Panc1 (cell line): ENCODE measurements around the gene BOC. TPM values are rescaled to one million over a fixed set of nuclear protein-coding genes. Genes with fewer than 3 reads are reported as not detected.

Experiments used
- ATAC-seq: fragments of 200-7000 bp; cut with Tn5 transposase; 2 replicates; pipeline ENCODE4 v1.9.1; 2020; ENCODE audit warnings: mild to moderate bottlenecking, moderate library complexity
- BruUV-seq: library from RNA; stranded (reverse); fragments of 400-500 nt; replicated peaks from 2 replicates; lab custom pipeline; 2021; lab: Mats Ljungman, UMichigan
- CTCF ChIA-PET: fragments of 300-600 bp; sonication (Branson Sonifier 250); formaldehyde crosslinking; loops from one replicate; lab custom pipeline; 2022; ENCODE audit warnings: antibody characterized with exemption; lab: Charles Lee
- POLR2A ChIA-PET: fragments of 300-600 bp; sonication (Branson Sonifier 250); formaldehyde crosslinking; loops from one replicate; lab custom pipeline; 2022; ENCODE audit warnings: antibody characterized with exemption; lab: Charles Lee
- DNase-seq: peaks from one replicate; pipeline ENCODE4 v3.0.0-alpha.2; 2010; ENCODE audit warnings: low read depth, low spot score
- H3K27ac ChIP-seq: 2 replicates; pipeline ENCODE4 v1.5.1; 2011; ENCODE audit warnings: mild to moderate bottlenecking, low read length, inconsistent platforms
- H3K27me3 ChIP-seq: fragments of 200-500 bp; sonication (Bioruptor generic); 2 replicates; pipeline ENCODE4 v1.6.0; 2014; ENCODE audit warnings: low read length, inconsistent platforms; ENCODE audit not compliant: control insufficient read depth, insufficient read depth
- H3K36me3 ChIP-seq: fragments of 200-500 bp; sonication (Bioruptor generic); 2 replicates; pipeline ENCODE4 v1.5.1; 2014; ENCODE audit warnings: inconsistent platforms, mild to moderate bottlenecking, low read length, moderate library complexity; ENCODE audit not compliant: control insufficient read depth, insufficient read depth
- H3K4me1 ChIP-seq: 2 replicates; pipeline ENCODE4 v1.5.1; 2011; ENCODE audit warnings: inconsistent platforms, mild to moderate bottlenecking, low read length, moderate library complexity; ENCODE audit not compliant: control insufficient read depth, insufficient read depth
- H3K4me3 ChIP-seq, 2 experiments: 2 replicates each; pipeline ENCODE4 v1.5.1; 2011 to 2012; ENCODE audit warnings: low read depth in 2 of 2, low read length in 2 of 2, mild to moderate bottlenecking in 2 of 2, inconsistent platforms in 1 of 2, moderate library complexity in 1 of 2
- H3K9me3 ChIP-seq: fragments of 200-500 bp; sonication (Bioruptor generic); 2 replicates; pipeline ENCODE4 v1.5.1; 2014; ENCODE audit warnings: low read depth, mild to moderate bottlenecking, inconsistent platforms, low read length, moderate library complexity; ENCODE audit not compliant: control insufficient read depth, insufficient read depth
- POLR2AphosphoS5 ChIP-seq: IDR thresholded peaks from 2 replicates; pipeline ENCODE4 v1.6.1; 2012; ENCODE audit warnings: mild to moderate bottlenecking, low read depth, low read length, moderate library complexity
- REST ChIP-seq, 2 experiments: IDR thresholded peaks; 2 replicates each; pipeline ENCODE4 v1.6.1; 2011 to 2012; ENCODE audit warnings: low read depth in 2 of 2, control low read depth in 1 of 2, low read length in 1 of 2, mild to moderate bottlenecking in 1 of 2, moderate library complexity in 1 of 2; ENCODE audit not compliant: insufficient read depth in 1 of 2
- SIN3A ChIP-seq: IDR thresholded peaks from 2 replicates; pipeline ENCODE4 v1.6.1; 2012; ENCODE audit warnings: low read depth, mild to moderate bottlenecking, low read length, moderate library complexity, borderline replicate concordance; ENCODE audit not compliant: insufficient read depth
- TCF7L2 ChIP-seq: IDR thresholded peaks from 2 replicates; pipeline ENCODE4 v1.6.1; 2011; ENCODE audit warnings: mild to moderate bottlenecking, low read depth, low read length, inconsistent platforms
- in situ Hi-C: cut with HindIII; loops from 2 replicates; pipeline ENCODE4 v1.10.0; 2016; ENCODE audit warnings: low sequenced_read_pairs, low pct_unique_long_range_greater_than_20kb
- intact Hi-C: fragments of 100-400 bp; cut with micrococcal nuclease; formaldehyde crosslinking; loops from one replicate; pipeline ENCODE4 v1.10.0; 2022; ENCODE audit not compliant: unreplicated experiment
- total RNA-seq: library from RNA; stranded (reverse); gene quantifications from one replicate; pipeline ENCODE4 v1.2.1, GENCODE V29; 2021; ENCODE audit not compliant: unreplicated experiment
- TF ChIP-seq, protein P1 (sequence below): fragments of 450-650 bp; IDR thresholded peaks from 2 replicates; pipeline ENCODE4 v1.5.1; 2017; ENCODE audit warnings: mild to moderate bottlenecking

The BOC gene
- total RNA-seq, 1 experiment from 2014 or later, result 0.33 TPM

DNA sequence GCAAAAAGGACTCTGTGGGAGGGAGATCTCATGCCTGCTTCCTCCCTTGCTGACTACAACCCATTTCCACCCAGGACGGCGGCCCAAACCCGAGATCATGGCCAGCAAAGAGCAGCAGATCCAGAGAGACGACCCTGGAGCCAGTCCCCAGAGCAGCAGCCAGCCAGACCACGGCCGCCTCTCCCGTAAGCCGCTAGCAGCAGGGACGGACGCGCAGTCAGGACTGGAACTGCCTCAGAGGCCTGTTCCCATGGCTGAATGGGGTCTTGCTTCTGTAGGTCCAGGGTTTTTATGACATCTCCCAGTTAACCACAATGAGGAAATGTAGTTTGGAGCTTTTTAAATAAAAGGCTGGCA, 67.2 kb downstream of the BOC start:
- TF ChIP-seq, protein P1, sequence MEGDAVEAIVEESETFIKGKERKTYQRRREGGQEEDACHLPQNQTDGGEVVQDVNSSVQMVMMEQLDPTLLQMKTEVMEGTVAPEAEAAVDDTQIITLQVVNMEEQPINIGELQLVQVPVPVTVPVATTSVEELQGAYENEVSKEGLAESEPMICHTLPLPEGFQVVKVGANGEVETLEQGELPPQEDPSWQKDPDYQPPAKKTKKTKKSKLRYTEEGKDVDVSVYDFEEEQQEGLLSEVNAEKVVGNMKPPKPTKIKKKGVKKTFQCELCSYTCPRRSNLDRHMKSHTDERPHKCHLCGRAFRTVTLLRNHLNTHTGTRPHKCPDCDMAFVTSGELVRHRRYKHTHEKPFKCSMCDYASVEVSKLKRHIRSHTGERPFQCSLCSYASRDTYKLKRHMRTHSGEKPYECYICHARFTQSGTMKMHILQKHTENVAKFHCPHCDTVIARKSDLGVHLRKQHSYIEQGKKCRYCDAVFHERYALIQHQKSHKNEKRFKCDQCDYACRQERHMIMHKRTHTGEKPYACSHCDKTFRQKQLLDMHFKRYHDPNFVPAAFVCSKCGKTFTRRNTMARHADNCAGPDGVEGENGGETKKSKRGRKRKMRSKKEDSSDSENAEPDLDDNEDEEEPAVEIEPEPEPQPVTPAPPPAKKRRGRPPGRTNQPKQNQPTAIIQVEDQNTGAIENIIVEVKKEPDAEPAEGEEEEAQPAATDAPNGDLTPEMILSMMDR, result no peak
- TF ChIP-seq REST (IDR thresholded peaks at IDR 0.05; ENCODE audit: insufficient read depth in 1 of 2, low read depth in 2 of 2, low read length in 1 of 2) (no peak), TCF7L2 (no peak), SIN3A (no peak), POLR2AphosphoS5 (no peak)
- no peak overlapping the region for H3K27ac ChIP-seq
- H3K27me3 ChIP-seq, result peaks cover 2% of the 10 kb centered on the region; the same call in 1 of the 2 replicates
- DNase-seq (no peak), ATAC-seq (no peak)
- no peaks in the 10 kb centered on the region for H3K9me3 ChIP-seq
- ChIA-PET POLR2A (no interaction called here), CTCF (no interaction called here)
- BruUV-seq, result no TSS peak
- H3K4me3 ChIP-seq, result no peak overlapping the region
- in situ Hi-C loops, result no loop called here
- no peaks in the 10 kb centered on the region for H3K4me1 ChIP-seq
- intact Hi-C loops, result no loop called here
- H3K36me3 ChIP-seq, result no peaks in the 10 kb centered on the region

DNA sequence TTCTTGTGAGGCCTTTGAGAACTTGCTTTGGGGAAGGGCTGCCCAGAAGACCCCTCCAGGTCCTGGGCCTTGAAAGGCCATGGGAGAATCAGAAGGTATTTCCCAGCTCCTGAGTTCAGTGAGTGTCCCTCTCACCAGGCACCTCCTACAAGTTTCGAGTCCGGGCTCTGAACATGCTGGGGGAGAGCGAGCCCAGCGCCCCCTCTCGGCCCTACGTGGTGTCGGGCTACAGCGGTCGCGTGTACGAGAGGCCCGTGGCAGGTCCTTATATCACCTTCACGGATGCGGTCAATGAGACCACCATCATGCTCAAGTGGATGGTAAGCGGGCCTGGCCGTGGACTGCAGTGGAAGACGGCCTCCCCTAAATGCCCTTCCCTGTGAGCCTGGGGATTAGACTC, 68.3 kb downstream of the BOC start:
- DNase-seq (no peak), ATAC-seq (no peak)
- in situ Hi-C loops (no loop called here), intact Hi-C loops (no loop called here)
- no peak overlapping the region for H3K4me3 ChIP-seq
- CTCF ChIA-PET, result no interaction called here
- no peaks in the 10 kb centered on the region for H3K9me3 ChIP-seq
- POLR2A ChIA-PET, result no interaction called here
- H3K27me3 ChIP-seq, result peaks cover 2% of the 10 kb centered on the region; the same call in 1 of the 2 replicates
- H3K4me1 ChIP-seq, result no peaks in the 10 kb centered on the region
- no peaks in the 10 kb centered on the region for H3K36me3 ChIP-seq
- H3K27ac ChIP-seq, result no peak overlapping the region
- TF ChIP-seq, protein P1, result no peak
- TF ChIP-seq REST (IDR thresholded peaks at IDR 0.05; ENCODE audit: insufficient read depth in 1 of 2, low read depth in 2 of 2, low read length in 1 of 2) (no peak), TCF7L2 (no peak), SIN3A (no peak), POLR2AphosphoS5 (no peak)
- BruUV-seq, result no TSS peak
